ENCODE data around the gene CBX1. TPM values are rescaled to one million over a fixed set of nuclear protein-coding genes. Genes with fewer than 3 reads are reported as not detected.
"Not testable (repeated sequence)": the region's sequence is repeated elsewhere in the genome, so short reads cannot be mapped to it uniquely, and the experiment has no call there.

CBX1 gene
- total RNA-seq, 1 donor from 2014 or later, result 210 TPM

DNA sequence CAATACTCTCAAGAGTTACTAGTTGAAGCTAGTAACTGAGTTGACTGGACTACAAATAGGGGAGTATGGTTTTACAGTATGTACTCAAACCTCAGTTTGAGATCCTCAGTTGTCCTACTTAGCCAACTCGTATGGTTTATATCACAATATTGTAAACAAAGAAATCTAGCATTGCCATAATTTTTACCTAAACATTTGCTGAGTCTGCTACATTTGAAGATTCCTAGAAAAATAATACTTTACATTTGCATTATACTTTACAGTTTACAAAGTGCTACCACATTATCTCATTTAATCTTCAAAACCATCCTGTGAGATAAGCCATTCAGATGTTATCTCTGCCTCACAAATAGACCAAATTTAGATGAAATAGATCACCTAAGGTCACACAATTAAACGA lies 16.3 kb downstream of the CBX1 start:
- no peak overlapping the region for H3K27ac Mint-ChIP-seq (ENCODE audit: unreplicated experiment)
- no peak overlapping the region for H3K4me3 Mint-ChIP-seq
- no peaks in the 10 kb centered on the region for H3K36me3 Mint-ChIP-seq (ENCODE audit: low read depth)
- no peak for TF ChIP-seq CTCF (conservative IDR thresholded peaks at IDR 0.05)
- H3K9me3 Mint-ChIP-seq, result no peaks in the 10 kb centered on the region
- H3K4me1 Mint-ChIP-seq, result no peaks in the 10 kb centered on the region
- no peaks in the 10 kb centered on the region for H3K27me3 Mint-ChIP-seq (ENCODE audit: low read depth)
- no peak for DNase-seq (ENCODE audit: low read depth, low spot score)

GRCh38 chr17:48081858-48082257 lies 19.4 kb downstream of the CBX1 start:
- Mint-ChIP-seq H3K36me3 (ENCODE audit: low read depth) (no peaks in the 10 kb centered on the region), H3K27me3 (ENCODE audit: low read depth) (no peaks in the 10 kb centered on the region)

GRCh38 chr17:48077152-48077551 lies 24.1 kb downstream of the CBX1 start:
- H3K9me3 Mint-ChIP-seq; H3K36me3 Mint-ChIP-seq (ENCODE audit: low read depth); H3K27ac Mint-ChIP-seq (ENCODE audit: unreplicated experiment); DNase-seq (ENCODE audit: low read depth, low spot score); H3K4me3 Mint-ChIP-seq; H3K4me1 Mint-ChIP-seq; H3K27me3 Mint-ChIP-seq (ENCODE audit: low read depth): not testable (repeated sequence)

More at GRCh38 chr17:48081858-48082257, 19.4 kb downstream of the CBX1 start:
- Mint-ChIP-seq H3K4me3 (no peak overlapping the region), H3K27ac (ENCODE audit: unreplicated experiment) (no peak overlapping the region), H3K9me3 (no peaks in the 10 kb centered on the region), H3K4me1 (no peaks in the 10 kb centered on the region)
- no peak for TF ChIP-seq CTCF (conservative IDR thresholded peaks at IDR 0.05)
- DNase-seq (ENCODE audit: low read depth, low spot score), result no peak

DNA sequence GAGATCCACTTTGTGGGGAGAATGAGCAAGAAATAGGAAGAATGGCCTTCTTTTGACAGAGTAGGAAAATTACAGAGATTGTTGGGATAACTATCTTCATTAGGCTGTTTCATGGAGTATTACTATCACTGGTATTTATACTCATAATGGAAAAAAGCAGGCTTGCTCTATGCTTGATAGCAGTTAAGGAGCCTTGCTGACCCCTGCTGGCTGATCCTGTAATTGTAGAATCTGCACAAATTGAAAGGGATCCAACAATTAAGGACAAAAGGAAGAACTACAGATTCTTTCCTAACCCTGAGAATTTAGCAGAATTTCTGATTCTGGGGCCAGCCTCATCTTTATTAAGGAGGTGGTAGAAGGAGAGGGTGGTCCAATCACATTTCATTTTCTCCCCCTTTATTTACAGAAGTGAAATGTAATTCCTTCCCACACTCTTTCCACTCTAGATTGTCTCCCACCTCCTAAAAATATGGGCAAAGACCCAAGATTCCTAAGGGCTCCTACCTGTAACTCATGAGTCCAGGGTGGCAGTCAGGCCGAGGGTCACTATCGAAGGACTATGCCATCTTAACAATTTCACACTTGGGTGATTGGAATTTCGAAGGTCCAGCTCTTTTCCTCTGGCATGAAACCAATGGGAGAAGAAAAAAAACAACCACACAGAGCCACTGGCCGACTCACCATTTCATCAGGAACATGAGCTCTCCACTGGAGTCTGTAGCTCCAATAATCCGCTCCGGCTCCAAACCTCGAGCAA lies 26.8 kb downstream of the CBX1 start:
- H3K4me1 Mint-ChIP-seq, result peaks cover 11% of the 10 kb centered on the region
- peaks cover 6% of the 10 kb centered on the region for H3K36me3 Mint-ChIP-seq (ENCODE audit: low read depth)
- DNase-seq (ENCODE audit: low read depth, low spot score), result peak; percentile 76
- peak; percentile 79 for TF ChIP-seq CTCF (conservative IDR thresholded peaks at IDR 0.05)
- H3K27me3 Mint-ChIP-seq (ENCODE audit: low read depth), result peaks cover 3% of the 10 kb centered on the region
- no peak overlapping the region for H3K4me3 Mint-ChIP-seq
- H3K27ac Mint-ChIP-seq (ENCODE audit: unreplicated experiment), result no peak overlapping the region
- H3K9me3 Mint-ChIP-seq, result no peaks in the 10 kb centered on the region

- H3K27ac Mint-ChIP-seq (ENCODE audit: unreplicated experiment); H3K36me3 Mint-ChIP-seq (ENCODE audit: low read depth); DNase-seq (ENCODE audit: low read depth, low spot score); H3K27me3 Mint-ChIP-seq (ENCODE audit: low read depth); H3K9me3 Mint-ChIP-seq; H3K4me3 Mint-ChIP-seq: not testable (repeated sequence)
- H3K4me1 Mint-ChIP-seq, result peaks cover 11% of the 10 kb centered on the region
Measured at GRCh38 chr17:48073566-48074094, 27.6 kb downstream of the CBX1 start.

- H3K36me3 Mint-ChIP-seq (ENCODE audit: low read depth), result peaks cover 12% of the 10 kb centered on the region
- H3K4me1 Mint-ChIP-seq, result peaks cover 11% of the 10 kb centered on the region
- not testable (repeated sequence) for H3K27me3 Mint-ChIP-seq (ENCODE audit: low read depth); DNase-seq (ENCODE audit: low read depth, low spot score); H3K9me3 Mint-ChIP-seq; H3K27ac Mint-ChIP-seq (ENCODE audit: unreplicated experiment); H3K4me3 Mint-ChIP-seq
Measured at GRCh38 chr17:48072811-48073210, 28.5 kb downstream of the CBX1 start.

DNA sequence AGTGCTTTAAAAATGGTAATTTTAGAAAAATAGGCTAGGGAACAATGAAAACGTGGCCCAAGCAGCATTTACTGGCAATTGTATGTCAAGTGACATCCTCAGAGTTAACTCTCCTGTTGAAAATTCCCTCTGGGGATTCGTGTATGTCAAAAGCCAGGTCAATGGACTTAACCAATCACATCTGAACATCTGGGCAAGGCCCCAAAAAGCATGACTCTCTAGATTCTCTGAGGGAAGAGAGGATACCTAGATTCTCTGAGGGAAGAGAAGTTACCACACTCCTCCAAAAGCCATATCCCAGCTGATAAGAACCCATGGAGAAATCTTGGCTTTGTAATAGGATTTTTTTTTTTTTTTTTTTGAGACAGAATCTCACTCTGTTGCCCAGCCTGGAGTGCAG lies 29.6 kb downstream of the CBX1 start:
- H3K4me3 Mint-ChIP-seq, result no peak overlapping the region
- H3K27me3 Mint-ChIP-seq (ENCODE audit: low read depth), result peaks cover 3% of the 10 kb centered on the region
- H3K9me3 Mint-ChIP-seq, result no peaks in the 10 kb centered on the region
- H3K27ac Mint-ChIP-seq (ENCODE audit: unreplicated experiment), result no peak overlapping the region
- H3K36me3 Mint-ChIP-seq (ENCODE audit: low read depth), result peaks cover 14% of the 10 kb centered on the region
- no peak for TF ChIP-seq CTCF (conservative IDR thresholded peaks at IDR 0.05)
- H3K4me1 Mint-ChIP-seq, result peaks cover 15% of the 10 kb centered on the region
- DNase-seq (ENCODE audit: low read depth, low spot score), result no peak

Measured in neural crest cell (in vitro differentiated cells).